SK-N-SH treated with all-trans-retinoic acid at 6 μM for 48 hours (cell line): Measurements from ENCODE around the gene RNASE8.

Experiments
- ATAC-seq: fragments of 200-7000 bp; cut with Tn5 transposase; 3 replicates; pipeline ENCODE4 v1.9.1; 2020; ENCODE audit warnings: mild to moderate bottlenecking, moderate library complexity
- ARNTL ChIP-seq: fragments of 450-650 bp; formaldehyde crosslinking; IDR thresholded peaks from 2 replicates; pipeline ENCODE4 v1.5.0; 2020; ENCODE audit warnings: low read depth, mild to moderate bottlenecking, moderate library complexity, borderline replicate concordance
- BACH2 ChIP-seq: fragments of 250-450 bp; sonication (Bioruptor Pico); IDR thresholded peaks from 2 replicates; pipeline ENCODE4 v1.9.0; 2021; ENCODE audit warnings: mild to moderate bottlenecking, borderline replicate concordance
- CSDC2 ChIP-seq: fragments of 250-450 bp; sonication (Bioruptor Pico); IDR thresholded peaks from 2 replicates; pipeline ENCODE4 v1.5.0; 2020; ENCODE audit warnings: mild to moderate bottlenecking, moderate library complexity
- ESRRG ChIP-seq: fragments of 250-450 bp; sonication (Bioruptor Pico); IDR thresholded peaks from 2 replicates; pipeline ENCODE4 v1.6.1; 2021; ENCODE audit warnings: mild to moderate bottlenecking
- GLIS3 ChIP-seq: fragments of 250-450 bp; sonication (Bioruptor Pico); IDR thresholded peaks from 2 replicates; pipeline ENCODE4 v1.5.0; 2020; ENCODE audit warnings: mild to moderate bottlenecking, moderate library complexity
- ISL1 ChIP-seq: fragments of 250-450 bp; sonication (Bioruptor Pico); IDR thresholded peaks from 2 replicates; pipeline ENCODE4 v2.1.2; 2022; ENCODE audit warnings: mild to moderate bottlenecking, moderate library complexity
- SNAI2 ChIP-seq: fragments of 250-450 bp; sonication (Bioruptor Pico); IDR thresholded peaks from 2 replicates; pipeline ENCODE4 v1.5.0; 2020; ENCODE audit warnings: mild to moderate bottlenecking, moderate library complexity
- TCF4 ChIP-seq: fragments of 250-450 bp; sonication (Bioruptor Pico); IDR thresholded peaks from 2 replicates; pipeline ENCODE4 v1.8.0; 2021; ENCODE audit warnings: mild to moderate bottlenecking, moderate library complexity, borderline replicate concordance
- TOX ChIP-seq: fragments of 250-450 bp; sonication (Bioruptor Pico); IDR thresholded peaks from 2 replicates; pipeline ENCODE4 v1.8.0; 2021; ENCODE audit warnings: mild to moderate bottlenecking, moderate library complexity, borderline replicate concordance
- ZC3H10 ChIP-seq: fragments of 250-450 bp; sonication (Bioruptor Pico); IDR thresholded peaks from 2 replicates; pipeline ENCODE4 v1.5.1; 2021; ENCODE audit warnings: mild to moderate bottlenecking, moderate library complexity
- ZFP3 ChIP-seq: fragments of 250-450 bp; sonication (Bioruptor Pico); IDR thresholded peaks from 2 replicates; pipeline ENCODE4 v1.5.0; 2020; ENCODE audit warnings: mild to moderate bottlenecking, moderate library complexity
- ZFP30 ChIP-seq: fragments of 450-650 bp; formaldehyde crosslinking; IDR thresholded peaks from 2 replicates; pipeline ENCODE4 v1.5.0; 2022; ENCODE audit warnings: mild to moderate bottlenecking, moderate library complexity
- ZNF565 ChIP-seq: fragments of 450-650 bp; formaldehyde crosslinking; conservative IDR thresholded peaks from 2 replicates; pipeline ENCODE4 v1.5.0; 2020; ENCODE audit warnings: low read depth, mild to moderate bottlenecking, moderate library complexity
- ZNF70 ChIP-seq: fragments of 450-650 bp; formaldehyde crosslinking; IDR thresholded peaks from 2 replicates; pipeline ENCODE4 v1.5.0; 2020; ENCODE audit warnings: mild to moderate bottlenecking, moderate library complexity
- ZNF8 ChIP-seq: fragments of 450-650 bp; formaldehyde crosslinking; IDR thresholded peaks from 2 replicates; pipeline ENCODE4 v1.5.0; 2020; ENCODE audit warnings: mild to moderate bottlenecking, moderate library complexity
- TF ChIP-seq, protein P1 (sequence below): fragments of 250-450 bp; sonication (Bioruptor Pico); IDR thresholded peaks from 2 replicates; pipeline ENCODE4 v1.5.1; 2020; ENCODE audit warnings: low read depth, mild to moderate bottlenecking, moderate library complexity
- TF ChIP-seq, protein P2 (sequence below): fragments of 250-450 bp; sonication (Bioruptor Pico); IDR thresholded peaks from 2 replicates; pipeline ENCODE4 v1.8.0; 2021; ENCODE audit warnings: low read depth, mild to moderate bottlenecking, moderate library complexity, borderline replicate concordance
- TF ChIP-seq, protein P3 (sequence below): fragments of 250-450 bp; sonication (Bioruptor Pico); IDR thresholded peaks from 2 replicates; pipeline ENCODE4 v1.8.0; 2020; ENCODE audit warnings: mild to moderate bottlenecking, moderate library complexity, borderline replicate concordance
- TF ChIP-seq, protein P4 (sequence below): fragments of 250-450 bp; sonication (Bioruptor Pico); IDR thresholded peaks from 2 replicates; pipeline ENCODE4 v1.5.1; 2021; ENCODE audit warnings: mild to moderate bottlenecking, moderate library complexity
- TF ChIP-seq, protein P5 (sequence below): fragments of 250-450 bp; sonication (Bioruptor Pico); IDR thresholded peaks from 2 replicates; pipeline ENCODE4 v1.5.0; 2020; ENCODE audit warnings: mild to moderate bottlenecking, moderate library complexity

RNASE8 gene

DNA sequence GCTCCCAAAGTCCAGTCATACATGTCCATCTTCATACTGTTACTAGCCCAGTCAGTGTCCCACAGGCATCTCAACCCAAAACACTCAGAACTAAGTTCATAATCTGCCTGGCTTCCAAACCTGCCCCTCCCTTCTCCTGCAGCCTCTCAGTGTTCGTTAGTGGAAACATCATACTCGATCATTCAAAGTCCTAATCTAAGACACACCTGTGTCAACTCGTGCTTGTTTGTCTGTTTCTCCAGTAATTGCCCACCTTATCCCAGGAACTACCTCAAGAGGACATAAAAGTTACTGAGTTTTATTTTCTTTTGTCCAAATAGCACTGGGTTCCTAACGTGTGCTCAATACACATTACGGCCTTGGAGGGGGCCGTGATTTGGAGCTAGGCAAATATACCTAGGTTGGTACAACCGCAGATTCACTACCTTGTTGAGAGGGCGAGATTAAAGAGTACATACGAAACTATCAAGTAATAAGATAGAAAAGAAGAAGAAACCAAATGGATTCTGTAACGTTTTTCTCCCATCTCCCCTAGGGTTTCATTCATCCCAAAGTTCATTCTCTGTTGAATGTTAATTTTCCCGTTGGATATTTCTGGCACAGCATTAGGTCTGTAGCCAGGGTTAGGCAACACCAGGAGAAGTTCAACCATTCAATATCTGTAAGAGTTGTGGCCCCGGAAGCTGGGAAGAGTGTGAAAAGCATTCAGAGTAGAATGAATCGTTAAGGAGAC, 3.2 kb downstream of the RNASE8 start:
- no peak for TF ChIP-seq ZFP3
- TF ChIP-seq, protein P1, sequence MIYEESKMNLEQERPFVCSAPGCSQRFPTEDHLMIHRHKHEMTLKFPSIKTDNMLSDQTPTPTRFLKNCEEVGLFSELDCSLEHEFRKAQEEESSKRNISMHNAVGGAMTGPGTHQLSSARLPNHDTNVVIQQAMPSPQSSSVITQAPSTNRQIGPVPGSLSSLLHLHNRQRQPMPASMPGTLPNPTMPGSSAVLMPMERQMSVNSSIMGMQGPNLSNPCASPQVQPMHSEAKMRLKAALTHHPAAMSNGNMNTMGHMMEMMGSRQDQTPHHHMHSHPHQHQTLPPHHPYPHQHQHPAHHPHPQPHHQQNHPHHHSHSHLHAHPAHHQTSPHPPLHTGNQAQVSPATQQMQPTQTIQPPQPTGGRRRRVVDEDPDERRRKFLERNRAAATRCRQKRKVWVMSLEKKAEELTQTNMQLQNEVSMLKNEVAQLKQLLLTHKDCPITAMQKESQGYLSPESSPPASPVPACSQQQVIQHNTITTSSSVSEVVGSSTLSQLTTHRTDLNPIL (CRISPR knock-in tag): no peak
- no peak for TF ChIP-seq ESRRG (CRISPR knock-in tag)
- no peak for TF ChIP-seq ZFP30 (CRISPR knock-in tag)
- no peak for TF ChIP-seq TOX (CRISPR knock-in tag)
- no peak for TF ChIP-seq GLIS3 (CRISPR knock-in tag)
- TF ChIP-seq BACH2 (CRISPR knock-in tag): no peak
- TF ChIP-seq ISL1: no peak
- TF ChIP-seq, protein P2, sequence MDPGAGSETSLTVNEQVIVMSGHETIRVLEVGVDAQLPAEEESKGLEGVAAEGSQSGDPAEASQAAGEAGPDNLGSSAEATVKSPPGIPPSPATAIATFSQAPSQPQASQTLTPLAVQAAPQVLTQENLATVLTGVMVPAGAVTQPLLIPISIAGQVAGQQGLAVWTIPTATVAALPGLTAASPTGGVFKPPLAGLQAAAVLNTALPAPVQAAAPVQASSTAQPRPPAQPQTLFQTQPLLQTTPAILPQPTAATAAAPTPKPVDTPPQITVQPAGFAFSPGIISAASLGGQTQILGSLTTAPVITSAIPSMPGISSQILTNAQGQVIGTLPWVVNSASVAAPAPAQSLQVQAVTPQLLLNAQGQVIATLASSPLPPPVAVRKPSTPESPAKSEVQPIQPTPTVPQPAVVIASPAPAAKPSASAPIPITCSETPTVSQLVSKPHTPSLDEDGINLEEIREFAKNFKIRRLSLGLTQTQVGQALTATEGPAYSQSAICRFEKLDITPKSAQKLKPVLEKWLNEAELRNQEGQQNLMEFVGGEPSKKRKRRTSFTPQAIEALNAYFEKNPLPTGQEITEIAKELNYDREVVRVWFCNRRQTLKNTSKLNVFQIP (CRISPR knock-in tag): no peak
- TF ChIP-seq SNAI2 (CRISPR knock-in tag): no peak
- TF ChIP-seq ZNF565 (CRISPR knock-in tag): no peak
- TF ChIP-seq CSDC2: no peak
- no peak for TF ChIP-seq ZNF70 (CRISPR knock-in tag)
- TF ChIP-seq ZC3H10: no peak
- TF ChIP-seq TCF4 (CRISPR knock-in tag): no peak
- no peak for TF ChIP-seq ZNF8 (CRISPR knock-in tag)
- no peak for TF ChIP-seq ARNTL (CRISPR knock-in tag)
- TF ChIP-seq, protein P3, sequence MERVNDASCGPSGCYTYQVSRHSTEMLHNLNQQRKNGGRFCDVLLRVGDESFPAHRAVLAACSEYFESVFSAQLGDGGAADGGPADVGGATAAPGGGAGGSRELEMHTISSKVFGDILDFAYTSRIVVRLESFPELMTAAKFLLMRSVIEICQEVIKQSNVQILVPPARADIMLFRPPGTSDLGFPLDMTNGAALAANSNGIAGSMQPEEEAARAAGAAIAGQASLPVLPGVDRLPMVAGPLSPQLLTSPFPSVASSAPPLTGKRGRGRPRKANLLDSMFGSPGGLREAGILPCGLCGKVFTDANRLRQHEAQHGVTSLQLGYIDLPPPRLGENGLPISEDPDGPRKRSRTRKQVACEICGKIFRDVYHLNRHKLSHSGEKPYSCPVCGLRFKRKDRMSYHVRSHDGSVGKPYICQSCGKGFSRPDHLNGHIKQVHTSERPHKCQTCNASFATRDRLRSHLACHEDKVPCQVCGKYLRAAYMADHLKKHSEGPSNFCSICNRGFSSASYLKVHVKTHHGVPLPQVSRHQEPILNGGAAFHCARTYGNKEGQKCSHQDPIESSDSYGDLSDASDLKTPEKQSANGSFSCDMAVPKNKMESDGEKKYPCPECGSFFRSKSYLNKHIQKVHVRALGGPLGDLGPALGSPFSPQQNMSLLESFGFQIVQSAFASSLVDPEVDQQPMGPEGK (CRISPR knock-in tag): no peak

DNA sequence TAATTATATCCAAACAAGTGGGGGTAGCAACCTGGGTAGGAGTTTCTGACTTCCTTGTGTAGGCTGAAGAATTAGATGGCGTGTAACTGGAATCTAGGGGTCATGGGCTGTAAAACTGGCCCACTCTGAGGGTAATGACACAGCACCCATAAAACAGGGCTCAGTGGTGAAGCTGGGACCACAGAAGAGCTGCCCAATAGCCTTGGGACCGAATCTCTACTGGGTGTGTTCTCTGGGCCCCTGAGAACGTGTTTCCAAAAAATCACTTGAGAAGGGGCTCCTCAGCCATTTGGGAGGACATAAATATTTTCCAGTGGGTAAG, 3.7 kb downstream of the RNASE8 start:
- ATAC-seq: no peak
- no peak for TF ChIP-seq TCF4 (CRISPR knock-in tag)
- no peak for TF ChIP-seq ZFP30 (CRISPR knock-in tag)
- TF ChIP-seq, protein P4, sequence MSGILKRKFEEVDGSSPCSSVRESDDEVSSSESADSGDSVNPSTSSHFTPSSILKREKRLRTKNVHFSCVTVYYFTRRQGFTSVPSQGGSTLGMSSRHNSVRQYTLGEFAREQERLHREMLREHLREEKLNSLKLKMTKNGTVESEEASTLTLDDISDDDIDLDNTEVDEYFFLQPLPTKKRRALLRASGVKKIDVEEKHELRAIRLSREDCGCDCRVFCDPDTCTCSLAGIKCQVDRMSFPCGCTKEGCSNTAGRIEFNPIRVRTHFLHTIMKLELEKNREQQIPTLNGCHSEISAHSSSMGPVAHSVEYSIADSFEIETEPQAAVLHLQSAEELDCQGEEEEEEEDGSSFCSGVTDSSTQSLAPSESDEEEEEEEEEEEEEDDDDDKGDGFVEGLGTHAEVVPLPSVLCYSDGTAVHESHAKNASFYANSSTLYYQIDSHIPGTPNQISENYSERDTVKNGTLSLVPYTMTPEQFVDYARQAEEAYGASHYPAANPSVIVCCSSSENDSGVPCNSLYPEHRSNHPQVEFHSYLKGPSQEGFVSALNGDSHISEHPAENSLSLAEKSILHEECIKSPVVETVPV (CRISPR knock-in tag): no peak
- no peak for TF ChIP-seq BACH2 (CRISPR knock-in tag)
- TF ChIP-seq, protein P2 (CRISPR knock-in tag): no peak
- no peak for TF ChIP-seq CSDC2
- no peak for TF ChIP-seq ISL1
- TF ChIP-seq GLIS3 (CRISPR knock-in tag): no peak
- TF ChIP-seq ZC3H10: no peak

More for the DNA sequence above, 3.2 kb downstream of the RNASE8 start:
- no peak for ATAC-seq

DNA sequence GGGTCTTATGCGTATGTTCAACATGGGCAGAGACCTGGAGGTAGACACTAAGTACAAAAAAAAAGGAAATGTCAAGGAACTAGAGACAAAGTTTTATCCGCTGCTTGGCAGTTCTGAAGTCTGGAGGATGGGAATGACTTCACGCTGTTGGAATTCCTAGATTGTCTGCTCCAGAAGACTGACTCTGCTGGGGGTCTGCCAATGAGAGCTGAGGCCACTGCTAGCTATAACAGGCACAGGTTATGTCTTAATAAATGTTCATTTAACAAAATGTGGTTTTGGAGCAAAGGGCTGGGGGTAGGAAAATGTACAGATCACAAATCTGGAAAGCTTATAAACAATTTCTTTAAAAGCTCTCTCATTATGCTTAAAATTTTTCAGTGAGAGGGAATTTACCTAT, 5.9 kb downstream of the RNASE8 start:
- TF ChIP-seq TOX (CRISPR knock-in tag) (no peak), GLIS3 (CRISPR knock-in tag) (no peak), ESRRG (CRISPR knock-in tag) (no peak)
- TF ChIP-seq, protein P4 (CRISPR knock-in tag): no peak
- TF ChIP-seq, protein P5, sequence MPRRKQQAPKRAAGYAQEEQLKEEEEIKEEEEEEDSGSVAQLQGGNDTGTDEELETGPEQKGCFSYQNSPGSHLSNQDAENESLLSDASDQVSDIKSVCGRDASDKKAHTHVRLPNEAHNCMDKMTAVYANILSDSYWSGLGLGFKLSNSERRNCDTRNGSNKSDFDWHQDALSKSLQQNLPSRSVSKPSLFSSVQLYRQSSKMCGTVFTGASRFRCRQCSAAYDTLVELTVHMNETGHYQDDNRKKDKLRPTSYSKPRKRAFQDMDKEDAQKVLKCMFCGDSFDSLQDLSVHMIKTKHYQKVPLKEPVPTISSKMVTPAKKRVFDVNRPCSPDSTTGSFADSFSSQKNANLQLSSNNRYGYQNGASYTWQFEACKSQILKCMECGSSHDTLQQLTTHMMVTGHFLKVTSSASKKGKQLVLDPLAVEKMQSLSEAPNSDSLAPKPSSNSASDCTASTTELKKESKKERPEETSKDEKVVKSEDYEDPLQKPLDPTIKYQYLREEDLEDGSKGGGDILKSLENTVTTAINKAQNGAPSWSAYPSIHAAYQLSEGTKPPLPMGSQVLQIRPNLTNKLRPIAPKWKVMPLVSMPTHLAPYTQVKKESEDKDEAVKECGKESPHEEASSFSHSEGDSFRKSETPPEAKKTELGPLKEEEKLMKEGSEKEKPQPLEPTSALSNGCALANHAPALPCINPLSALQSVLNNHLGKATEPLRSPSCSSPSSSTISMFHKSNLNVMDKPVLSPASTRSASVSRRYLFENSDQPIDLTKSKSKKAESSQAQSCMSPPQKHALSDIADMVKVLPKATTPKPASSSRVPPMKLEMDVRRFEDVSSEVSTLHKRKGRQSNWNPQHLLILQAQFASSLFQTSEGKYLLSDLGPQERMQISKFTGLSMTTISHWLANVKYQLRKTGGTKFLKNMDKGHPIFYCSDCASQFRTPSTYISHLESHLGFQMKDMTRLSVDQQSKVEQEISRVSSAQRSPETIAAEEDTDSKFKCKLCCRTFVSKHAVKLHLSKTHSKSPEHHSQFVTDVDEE (CRISPR knock-in tag): no peak
- TF ChIP-seq, protein P2 (CRISPR knock-in tag): no peak
- peak; percentile 83 for ATAC-seq
